Measurements from ENCODE around the gene PTGER1. TPM values are rescaled to one million over a fixed set of nuclear protein-coding genes. Genes with fewer than 3 reads are reported as not detected.

The PTGER1 gene
- polyA plus RNA-seq, 1 donor (not counting 4 experiments of a cell fraction or from before 2014, with no cell fraction given): not detected

- no peaks in the 10 kb centered on the region for H3K9me1 ChIP-seq (ENCODE audit: control insufficient read depth, extremely low read depth, insufficient read depth, low read length)
- H3K9me3 ChIP-seq (ENCODE audit: control insufficient read depth, low read depth, low read length): no peaks in the 10 kb centered on the region
- no peak overlapping the region for H3K9ac ChIP-seq (ENCODE audit: control insufficient read depth, extremely low read depth, insufficient read depth, low read length)
- H3K79me2 ChIP-seq (ENCODE audit: control insufficient read depth, insufficient read depth, low read length): no peaks in the 10 kb centered on the region
- no peak for FAIRE-seq
- no peak overlapping the region for H3K27ac ChIP-seq (ENCODE audit: control insufficient read depth, insufficient read depth, low read length)
- TF ChIP-seq CTCF (optimal IDR thresholded peaks at IDR 0.05 in 1 of 3, IDR thresholded peaks at IDR 0.05 in 1 of 3, conservative IDR thresholded peaks at IDR 0.05 in 1 of 3; ENCODE audit: extremely low read depth in 1 of 3, insufficient read depth in 2 of 3, low read length in 3 of 3): no peak
- no peak for TF ChIP-seq EZH2 (IDR thresholded peaks at IDR 0.05; ENCODE audit: low read length)
- H3K27me3 ChIP-seq (ENCODE audit: control insufficient read depth, extremely low read depth, insufficient read depth, low read length): no peaks in the 10 kb centered on the region
- peaks cover 38% of the 10 kb centered on the region for H3K4me1 ChIP-seq (ENCODE audit: control insufficient read depth, extremely low read depth, insufficient read depth, low read length)
- H3K4me2 ChIP-seq (ENCODE audit: control insufficient read depth, extremely low read depth, insufficient read depth, low read depth, low read length): no peak overlapping the region
- no peak overlapping the region for H3K4me3 ChIP-seq (ENCODE audit: control insufficient read depth in 2 of 3, extremely low read depth in 1 of 3, insufficient read depth in 2 of 3, low read depth in 1 of 3, low read length in 3 of 3)
- dilution Hi-C loops (cut with MboI; ENCODE audit: extremely low pct_ligation_motif_present, low sequenced_read_pairs): no loop called here
- DNase-seq (ENCODE audit: low read depth, low spot score): no peak
- H4K20me1 ChIP-seq (ENCODE audit: control insufficient read depth, extremely low read depth, insufficient read depth, low read length): no peaks in the 10 kb centered on the region
- H2AFZ ChIP-seq (ENCODE audit: control insufficient read depth, low read length): no peak overlapping the region
- H3K36me3 ChIP-seq (ENCODE audit: control insufficient read depth in 2 of 2, extremely low read depth in 1 of 2, insufficient read depth in 2 of 2, low read length in 2 of 2): no peaks in the 10 kb centered on the region
These were observed 28.1 kb upstream of the PTGER1 start for GRCh38 chr19:14503285-14503684.

- no peak for TF ChIP-seq EZH2 (IDR thresholded peaks at IDR 0.05; ENCODE audit: low read length)
- no peak for TF ChIP-seq CTCF (optimal IDR thresholded peaks at IDR 0.05 in 1 of 3, IDR thresholded peaks at IDR 0.05 in 1 of 3, conservative IDR thresholded peaks at IDR 0.05 in 1 of 3; ENCODE audit: extremely low read depth in 1 of 3, insufficient read depth in 2 of 3, low read length in 3 of 3)
- FAIRE-seq (no peak), DNase-seq (ENCODE audit: low read depth, low spot score) (no peak)
- no peaks in the 10 kb centered on the region for H3K36me3 ChIP-seq (ENCODE audit: control insufficient read depth in 2 of 2, extremely low read depth in 1 of 2, insufficient read depth in 2 of 2, low read length in 2 of 2)
- H3K27ac ChIP-seq (ENCODE audit: control insufficient read depth, insufficient read depth, low read length): no peak overlapping the region
- no peaks in the 10 kb centered on the region for H3K27me3 ChIP-seq (ENCODE audit: control insufficient read depth, extremely low read depth, insufficient read depth, low read length)
- no peaks in the 10 kb centered on the region for H3K79me2 ChIP-seq (ENCODE audit: control insufficient read depth, insufficient read depth, low read length)
- H2AFZ ChIP-seq (ENCODE audit: control insufficient read depth, low read length): no peak overlapping the region
- H3K9me1 ChIP-seq (ENCODE audit: control insufficient read depth, extremely low read depth, insufficient read depth, low read length): no peaks in the 10 kb centered on the region
- dilution Hi-C loops (cut with MboI; ENCODE audit: extremely low pct_ligation_motif_present, low sequenced_read_pairs): no loop called here
- no peaks in the 10 kb centered on the region for H4K20me1 ChIP-seq (ENCODE audit: control insufficient read depth, extremely low read depth, insufficient read depth, low read length)
- no peak overlapping the region for H3K4me3 ChIP-seq (ENCODE audit: control insufficient read depth in 2 of 3, extremely low read depth in 1 of 3, insufficient read depth in 2 of 3, low read depth in 1 of 3, low read length in 3 of 3)
- H3K4me1 ChIP-seq (ENCODE audit: control insufficient read depth, extremely low read depth, insufficient read depth, low read length): peaks cover 32% of the 10 kb centered on the region
- no peak overlapping the region for H3K9ac ChIP-seq (ENCODE audit: control insufficient read depth, extremely low read depth, insufficient read depth, low read length)
- H3K9me3 ChIP-seq (ENCODE audit: control insufficient read depth, low read depth, low read length): no peaks in the 10 kb centered on the region
- no peak overlapping the region for H3K4me2 ChIP-seq (ENCODE audit: control insufficient read depth, extremely low read depth, insufficient read depth, low read depth, low read length)
These were observed 27.4 kb upstream of the PTGER1 start for GRCh38 chr19:14502334-14503092.

Measured in keratinocyte (primary cell).